COLO668 (cell line): ENCODE data around the gene DEPP1.

Experiments used
- DNase-seq: peaks from one replicate; lab custom pipeline; 2025; ENCODE audit not compliant: unreplicated experiment; lab: John Stamatoyannopoulos, UW

Gene DEPP1

GRCh38 chr10:44980309-44981171 lies 1.9 kb upstream of the DEPP1 start:
- no peak for DNase-seq

DNA sequence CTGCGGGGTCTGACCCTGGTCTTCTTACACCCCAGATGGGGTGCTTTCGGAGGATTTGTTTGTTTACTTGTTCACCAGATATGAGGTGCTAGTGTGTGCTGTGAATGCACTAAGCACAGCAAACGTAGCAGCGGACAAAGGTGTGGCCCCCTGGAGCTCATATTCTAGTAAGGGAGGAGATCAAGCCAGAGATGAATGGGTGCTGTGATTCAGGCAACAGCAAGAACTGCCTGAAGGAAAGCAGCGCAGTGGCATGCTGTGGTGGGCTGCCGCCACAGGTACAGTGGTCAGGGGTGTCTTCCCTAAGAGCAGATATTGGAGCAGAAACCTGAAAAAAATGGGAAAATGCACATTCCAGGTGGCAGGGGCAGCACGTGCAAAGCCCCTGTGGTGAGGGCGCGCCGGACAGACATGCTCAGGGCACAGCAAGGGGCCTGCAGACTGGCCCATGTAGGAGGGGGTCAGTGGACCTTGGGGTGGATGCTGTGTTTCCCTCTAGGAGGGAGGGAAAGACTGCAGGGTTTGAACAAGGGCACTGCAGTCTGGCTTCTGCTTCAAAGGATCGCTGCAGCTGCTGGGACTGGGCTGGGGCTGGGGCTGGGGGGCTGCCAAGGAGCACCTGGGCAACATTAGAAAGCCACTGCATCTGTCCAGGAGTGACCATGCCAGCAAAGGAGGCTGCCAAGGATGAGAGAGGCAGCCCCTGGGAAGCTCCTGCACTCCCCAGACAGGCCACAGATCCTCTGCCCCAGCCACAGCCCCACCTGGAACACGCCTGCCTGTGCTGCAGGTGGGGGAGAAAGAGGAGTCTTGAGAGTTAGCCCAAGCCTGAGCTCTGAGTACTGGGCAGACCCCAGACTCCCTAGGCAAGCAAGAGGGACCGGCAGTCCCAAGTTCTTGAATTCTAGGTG lies 927 bp upstream of the DEPP1 start:
- DNase-seq, result peak; percentile 33

- no peak for DNase-seq
These were observed 418 bp downstream of the DEPP1 start for GRCh38 chr10:44978213-44978569.

DNA sequence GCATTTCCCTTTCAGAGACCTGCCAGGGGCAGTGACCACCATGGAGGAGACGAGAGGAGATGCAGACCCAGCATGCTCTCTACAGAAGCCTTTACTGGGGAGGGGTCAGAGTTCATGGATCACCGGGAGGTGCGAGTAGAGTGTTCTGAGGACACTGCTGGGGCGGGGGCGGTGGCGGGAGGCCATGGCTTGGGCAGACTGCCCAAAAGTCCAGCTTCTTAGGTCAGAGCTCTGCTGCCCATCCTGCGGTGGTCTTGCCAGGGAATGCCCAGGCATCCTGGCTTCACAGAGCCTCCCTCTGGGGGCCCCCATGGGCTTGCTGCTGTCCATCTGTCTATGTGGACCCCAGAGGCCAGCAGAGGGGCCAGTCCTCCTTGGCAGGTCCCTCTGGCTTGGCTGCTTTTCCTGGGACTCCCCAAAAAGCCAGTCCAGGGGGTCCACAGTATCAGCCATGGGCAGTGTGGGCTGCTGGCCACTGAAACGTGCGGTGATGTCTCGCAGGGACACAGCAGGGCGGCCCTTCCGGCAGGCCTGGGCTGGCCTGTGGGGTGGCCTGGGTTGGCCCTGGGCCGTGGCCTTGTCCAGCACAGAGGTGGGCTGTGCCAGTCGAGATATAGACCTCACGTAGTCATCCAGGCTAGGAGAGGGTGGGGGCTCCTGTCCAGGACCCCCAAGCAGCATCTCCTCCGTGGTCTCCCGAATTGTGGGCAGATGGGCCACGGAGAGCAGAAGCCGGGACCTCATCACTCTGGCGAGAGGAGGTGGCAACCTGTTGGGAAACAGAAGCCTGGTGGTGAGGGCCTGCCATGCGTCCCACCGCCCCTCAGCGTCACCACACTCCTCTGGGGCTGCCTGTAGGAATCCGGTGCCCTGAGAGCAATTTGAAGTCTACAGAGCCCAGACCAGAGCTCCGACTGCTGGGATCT lies 1.1 kb downstream of the DEPP1 start:
- DNase-seq, result peak; percentile 27

GRCh38 chr10:44976352-44977198 lies 2.0 kb downstream of the DEPP1 start:
- no peak for DNase-seq

DNA sequence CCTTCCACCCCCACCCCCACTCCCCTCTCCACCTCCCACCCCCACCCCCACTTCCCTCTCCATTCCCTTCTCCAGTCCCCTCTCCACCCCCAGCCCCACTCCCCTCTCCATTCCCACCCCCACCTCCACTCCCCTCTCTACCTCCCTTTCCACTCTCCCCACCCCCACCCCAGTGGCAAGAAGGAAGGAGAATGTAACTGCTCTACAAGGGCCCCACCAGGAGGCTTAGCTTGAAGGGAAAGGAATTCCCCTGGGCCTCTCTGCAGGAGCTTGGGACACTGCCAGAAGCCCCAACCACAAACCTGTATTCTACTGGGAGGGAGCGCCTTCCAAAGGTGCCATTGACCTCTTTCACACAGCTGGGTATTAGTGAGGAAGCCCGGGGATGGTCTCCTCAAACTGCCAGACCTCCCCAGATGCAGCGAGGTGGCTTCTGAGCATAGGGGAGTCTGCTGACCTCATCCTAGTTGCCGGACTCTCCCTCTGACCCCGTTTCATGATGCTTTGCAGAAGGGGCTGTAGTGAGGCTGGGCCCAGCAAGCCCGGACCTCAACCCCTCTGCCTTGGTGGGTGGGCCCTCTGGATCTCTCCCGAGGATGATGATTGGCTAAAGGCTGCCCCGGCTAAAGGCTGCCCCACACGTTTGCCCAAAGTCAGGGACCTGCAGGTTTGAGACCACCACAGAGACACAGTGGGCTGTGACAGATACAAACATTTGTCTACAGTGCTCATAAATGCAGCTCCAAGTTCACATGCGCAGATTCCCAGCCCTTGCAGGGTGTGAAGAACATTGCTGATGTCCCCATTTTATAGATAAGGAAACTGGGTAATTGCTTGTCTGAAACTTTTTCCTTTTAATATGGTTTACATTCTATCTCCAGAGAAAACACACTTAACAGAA lies 2.9 kb downstream of the DEPP1 start:
- peak; percentile 60 for DNase-seq

- DNase-seq, result peak; percentile 59
These were observed 3.8 kb downstream of the DEPP1 start for GRCh38 chr10:44974628-44975430.

- no peak for DNase-seq
These were observed 4.5 kb downstream of the DEPP1 start for GRCh38 chr10:44974082-44974627.

DNA sequence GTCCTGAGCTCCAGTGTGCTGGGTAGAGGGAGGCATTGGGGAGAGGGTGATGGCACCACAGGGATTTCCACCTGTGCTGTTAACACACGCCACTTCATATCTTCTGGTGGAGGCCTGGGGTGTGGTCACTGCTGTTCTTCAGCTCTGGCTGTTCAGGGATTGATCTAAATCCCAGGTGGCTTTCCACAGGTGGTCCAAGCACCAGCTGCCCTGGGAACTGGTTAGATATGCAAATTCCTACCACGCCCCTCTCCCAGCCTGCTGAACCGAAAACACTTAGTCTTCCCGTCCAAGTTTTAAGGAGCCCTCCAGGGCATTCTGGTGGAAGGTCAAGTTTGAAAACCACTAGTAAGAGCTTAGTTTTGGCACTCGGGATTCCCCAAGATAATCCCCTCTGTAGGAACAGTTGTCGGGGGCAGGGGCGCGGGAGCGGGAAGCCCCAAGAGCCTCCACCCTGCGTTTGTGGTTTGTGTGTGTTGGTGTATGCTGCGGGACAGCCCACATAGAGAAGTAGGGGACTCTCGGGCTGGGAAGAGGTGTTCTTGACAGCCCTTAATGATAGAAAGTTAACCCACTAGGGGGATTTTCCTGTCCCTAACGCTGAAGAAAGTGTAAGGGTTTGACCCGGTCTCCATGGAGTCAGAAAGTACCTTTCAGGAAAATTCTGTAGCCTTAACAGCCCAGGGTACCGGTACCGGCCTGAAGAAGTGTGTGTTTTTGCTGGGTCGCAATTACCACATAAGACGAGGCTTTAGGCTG lies 5.1 kb downstream of the DEPP1 start:
- DNase-seq, result peak; percentile 73

DNA sequence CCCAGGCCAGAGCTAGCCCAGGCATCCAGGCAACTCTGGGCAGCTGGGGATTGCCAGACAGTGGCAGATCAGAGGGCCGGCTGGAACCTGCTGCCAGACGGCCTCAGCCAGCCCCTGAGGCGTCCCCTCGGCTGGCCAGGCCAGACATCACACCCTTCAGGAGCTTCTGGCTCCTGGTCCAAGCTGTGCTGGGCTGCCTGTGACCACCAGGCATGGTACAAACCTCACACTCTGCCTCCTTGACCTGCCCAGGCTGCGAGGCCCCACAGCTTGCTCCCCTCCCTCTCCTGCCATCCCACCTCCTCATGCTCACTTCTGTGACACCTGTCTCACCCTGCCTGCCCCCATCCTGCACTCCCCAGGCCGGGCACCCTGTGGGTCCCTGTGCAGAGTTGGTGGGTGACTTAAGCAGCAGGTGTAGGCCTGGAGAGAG lies 5.7 kb downstream of the DEPP1 start:
- DNase-seq, result no peak

DNA sequence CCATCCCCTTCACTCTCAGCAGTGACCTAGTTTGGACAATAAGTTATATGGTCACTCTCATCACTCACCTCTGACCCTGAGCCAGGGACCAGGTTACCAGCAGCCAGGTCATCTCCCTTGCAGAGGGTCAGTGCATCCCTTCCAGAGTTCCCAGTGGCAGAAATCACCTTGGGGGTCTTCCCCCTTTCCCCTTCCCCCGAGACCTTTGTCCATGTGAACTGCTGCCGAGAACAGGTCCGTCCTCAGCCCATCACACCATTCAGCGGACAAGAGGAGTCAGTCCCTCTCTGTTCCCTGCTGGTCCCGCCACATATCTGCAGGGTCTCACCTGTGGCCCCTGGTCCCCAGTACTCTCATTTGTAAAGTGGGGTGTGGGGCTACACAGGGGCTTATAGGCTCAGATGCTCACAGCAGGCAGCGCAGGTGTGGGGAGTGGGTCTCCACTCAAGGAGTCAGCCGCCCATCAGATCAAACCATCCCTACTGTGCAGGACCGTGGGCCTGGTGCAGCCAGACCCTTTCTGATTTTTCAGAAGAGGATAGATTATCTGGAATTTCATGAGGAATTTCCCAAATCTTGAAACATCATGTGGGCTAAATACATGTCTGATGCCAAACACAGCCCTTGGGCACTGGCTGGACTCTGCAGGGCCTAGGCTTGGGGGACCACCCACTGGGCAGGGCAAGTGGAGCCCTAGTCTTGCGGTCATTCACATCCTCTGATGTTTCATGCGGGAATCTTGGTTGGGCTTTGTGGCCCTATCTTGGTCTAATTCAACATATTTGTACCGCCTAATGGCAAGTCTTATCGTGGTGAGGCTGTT lies 6.5 kb downstream of the DEPP1 start:
- DNase-seq, result no peak

GRCh38 chr10:44971434-44971833 lies 7.2 kb downstream of the DEPP1 start:
- no peak for DNase-seq

DNA sequence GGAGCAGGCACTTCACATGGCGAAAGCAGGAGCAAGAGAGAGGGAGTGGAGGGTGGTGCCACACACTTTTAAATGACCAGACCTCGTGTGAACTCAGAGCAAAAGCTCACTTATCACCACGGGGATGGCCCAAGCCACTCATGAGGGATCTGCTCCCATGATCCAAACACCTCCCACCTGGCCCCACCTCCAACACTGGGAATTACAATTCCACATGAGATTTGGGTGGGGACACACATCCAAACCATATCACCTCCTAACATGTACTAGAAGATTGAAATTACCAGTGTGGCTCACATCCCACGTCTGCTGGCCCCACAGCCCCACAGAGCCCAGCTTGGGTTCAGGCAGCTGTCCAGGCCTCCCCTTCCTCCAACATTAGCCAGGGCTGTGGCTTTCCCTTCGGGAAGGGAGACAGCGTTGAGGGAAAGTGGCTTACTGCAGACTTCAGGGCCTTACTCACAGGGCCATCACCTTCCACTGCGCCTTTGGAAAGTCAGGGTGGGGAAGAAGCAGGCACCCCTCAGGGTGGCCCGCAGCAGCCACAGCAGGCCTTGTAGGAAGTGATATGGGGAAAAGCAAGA lies 7.7 kb downstream of the DEPP1 start:
- no peak for DNase-seq

- DNase-seq, result no peak
These were observed 8.8 kb downstream of the DEPP1 start for GRCh38 chr10:44969854-44970253.

DNA sequence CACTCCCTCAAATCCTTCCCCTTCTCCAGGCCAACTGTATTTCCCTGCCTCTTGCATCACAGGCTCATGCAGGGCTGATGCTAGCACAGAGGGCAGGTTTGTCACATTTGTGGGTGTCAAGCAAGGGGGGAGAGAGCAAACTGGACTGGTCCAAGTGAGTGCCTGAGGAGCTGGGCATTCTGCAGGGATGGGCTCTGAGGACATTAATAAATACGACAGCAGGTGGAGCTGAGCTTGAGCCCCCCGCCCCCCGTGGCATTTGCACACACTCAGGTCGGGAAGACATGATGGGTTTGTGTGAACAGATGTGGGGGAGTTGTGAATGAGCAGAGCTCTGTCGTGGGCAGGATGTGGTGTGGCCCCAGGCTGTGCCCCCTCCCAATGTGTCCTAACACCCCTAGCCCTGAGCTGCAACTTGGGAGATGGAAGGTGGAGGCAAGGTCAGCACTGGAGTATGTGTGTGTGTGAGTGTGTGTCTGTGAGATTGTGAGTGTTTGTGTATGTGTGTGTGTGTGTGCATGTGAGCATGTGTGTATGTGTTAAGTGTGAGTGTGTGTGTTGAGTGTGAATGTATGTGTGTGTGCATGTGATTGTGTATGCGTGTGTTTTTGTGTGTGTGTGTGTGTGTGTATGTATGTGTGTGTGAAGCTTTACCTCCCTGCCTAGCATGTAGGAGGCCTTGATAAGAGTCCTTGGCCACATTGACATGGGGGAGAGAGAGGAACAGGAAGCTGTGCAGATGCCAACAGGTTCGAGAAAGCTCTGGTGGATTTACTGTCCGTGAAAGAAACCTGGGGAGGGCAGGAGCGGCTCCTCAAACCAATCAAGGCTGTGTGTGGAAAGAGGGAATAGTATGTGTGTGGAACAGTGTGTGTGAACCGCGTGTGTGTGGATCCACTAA lies 9.9 kb downstream of the DEPP1 start:
- DNase-seq, result no peak
